Stimulated activated CD4-positive, alpha-beta T cell treated with anti-CD3 and anti-CD28 coated beads, Interleukin-4, amount 100 ng/mL, for 4 hours (primary cell): ENCODE results near the gene RAVER1.
"Not testable (repeated sequence)": the region's sequence is repeated elsewhere in the genome, so short reads cannot be mapped to it uniquely, and the experiment has no call there.

ENCODE experiments used
- DNase-seq, 2 experiments: peaks; one replicate each; pipeline ENCODE4 v3.0.0-alpha.2; 2020

RAVER1 gene

GRCh38 chr19:10289836-10290356 is 43.4 kb downstream of the RAVER1 start, which contains the start of gene ICAM5:
ICAM5 (plus strand) TSS chr19:10289952; CDS start chr19:10290044, 92 bp downstream.
- peak; percentile 54 to 78 for DNase-seq

GRCh38 chr19:10289167-10289835 is 44.0 kb downstream of the RAVER1 start:
- peak; percentile 65 to 74 for DNase-seq

GRCh38 chr19:10288662-10289166 is 44.6 kb downstream of the RAVER1 start:
- peak; percentile 45 for DNase-seq

GRCh38 chr19:10286803-10287737 is 46.3 kb downstream of the RAVER1 start, which contains the start of gene ICAM4:
ICAM4 (plus strand) TSS chr19:10286955; CDS start chr19:10287013, 58 bp downstream.
- DNase-seq, result peak in 1 of 2 experiments; percentile 30

GRCh38 chr19:10285393-10285792 is 47.9 kb downstream of the RAVER1 start:
- no peak for DNase-seq

GRCh38 chr19:10284960-10285278 is 48.4 kb downstream of the RAVER1 start:
- DNase-seq, result no peak

GRCh38 chr19:10284065-10284959 is 49.0 kb downstream of the RAVER1 start:
- no peak for DNase-seq

- DNase-seq, result no peak
These were observed 49.8 kb downstream of the RAVER1 start for GRCh38 chr19:10283301-10284064.

GRCh38 chr19:10282043-10282442 is 51.3 kb downstream of the RAVER1 start:
- DNase-seq, result not testable (repeated sequence)

- no peak for DNase-seq
These were observed 53.4 kb downstream of the RAVER1 start for GRCh38 chr19:10279737-10280442.

- no peak for DNase-seq
These were observed 54.4 kb downstream of the RAVER1 start for GRCh38 chr19:10278935-10279334.

GRCh38 chr19:10277795-10278589 is 55.3 kb downstream of the RAVER1 start:
- DNase-seq, result no peak

GRCh38 chr19:10274589-10274988 is 58.7 kb downstream of the RAVER1 start:
- no peak for DNase-seq

GRCh38 chr19:10271543-10272086 is 61.7 kb downstream of the RAVER1 start:
- peak; percentile 21 to 43 for DNase-seq

GRCh38 chr19:10270616-10271394 is 62.5 kb downstream of the RAVER1 start, which contains the start of gene ICAM1:
ICAM1 (plus strand) TSS chr19:10271120; CDS start chr19:10271160, 40 bp downstream.
- peak; percentile 64 to 72 for DNase-seq

GRCh38 chr19:10270180-10270615 is 63.1 kb downstream of the RAVER1 start:
- DNase-seq, result peak; percentile 52 to 57

GRCh38 chr19:10269333-10270179 is 63.8 kb downstream of the RAVER1 start:
- peak; percentile 80 to 88 for DNase-seq

- no peak for DNase-seq
These were observed 65.3 kb downstream of the RAVER1 start for GRCh38 chr19:10268071-10268470.
